ENCODE measurements around the gene SPSB1.

SPSB1 gene

DNA sequence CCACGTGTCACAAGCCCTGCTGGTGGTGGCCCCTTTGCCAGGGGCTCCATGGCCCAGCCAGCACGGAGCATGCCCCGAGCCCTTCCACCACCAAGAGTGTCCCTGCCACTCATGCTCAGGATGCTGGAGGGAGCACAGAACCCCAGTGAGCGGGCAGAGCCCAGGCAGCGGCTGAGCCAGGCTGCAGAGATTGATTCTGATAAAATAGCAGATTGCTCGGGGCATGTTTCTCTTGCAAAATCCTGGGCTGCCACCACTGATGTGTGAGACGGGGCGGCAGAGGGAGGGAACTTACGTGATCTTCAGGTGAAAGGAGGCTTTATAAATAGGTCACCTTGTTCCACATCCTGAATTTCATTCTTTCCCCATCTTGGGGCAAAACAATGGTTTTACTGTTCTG, 53.2 kb downstream of the SPSB1 start:
- H3K4me3 ChIP-seq (ENCODE audit: control insufficient read depth, low read depth, low read length) = no peak overlapping the region
- TF ChIP-seq, protein P1, sequence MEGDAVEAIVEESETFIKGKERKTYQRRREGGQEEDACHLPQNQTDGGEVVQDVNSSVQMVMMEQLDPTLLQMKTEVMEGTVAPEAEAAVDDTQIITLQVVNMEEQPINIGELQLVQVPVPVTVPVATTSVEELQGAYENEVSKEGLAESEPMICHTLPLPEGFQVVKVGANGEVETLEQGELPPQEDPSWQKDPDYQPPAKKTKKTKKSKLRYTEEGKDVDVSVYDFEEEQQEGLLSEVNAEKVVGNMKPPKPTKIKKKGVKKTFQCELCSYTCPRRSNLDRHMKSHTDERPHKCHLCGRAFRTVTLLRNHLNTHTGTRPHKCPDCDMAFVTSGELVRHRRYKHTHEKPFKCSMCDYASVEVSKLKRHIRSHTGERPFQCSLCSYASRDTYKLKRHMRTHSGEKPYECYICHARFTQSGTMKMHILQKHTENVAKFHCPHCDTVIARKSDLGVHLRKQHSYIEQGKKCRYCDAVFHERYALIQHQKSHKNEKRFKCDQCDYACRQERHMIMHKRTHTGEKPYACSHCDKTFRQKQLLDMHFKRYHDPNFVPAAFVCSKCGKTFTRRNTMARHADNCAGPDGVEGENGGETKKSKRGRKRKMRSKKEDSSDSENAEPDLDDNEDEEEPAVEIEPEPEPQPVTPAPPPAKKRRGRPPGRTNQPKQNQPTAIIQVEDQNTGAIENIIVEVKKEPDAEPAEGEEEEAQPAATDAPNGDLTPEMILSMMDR (conservative IDR thresholded peaks at IDR 0.05; ENCODE audit: control insufficient read depth, insufficient read depth, low read depth, low read length) = no peak
- no peak for DNase-seq (ENCODE audit: low read depth)

DNA sequence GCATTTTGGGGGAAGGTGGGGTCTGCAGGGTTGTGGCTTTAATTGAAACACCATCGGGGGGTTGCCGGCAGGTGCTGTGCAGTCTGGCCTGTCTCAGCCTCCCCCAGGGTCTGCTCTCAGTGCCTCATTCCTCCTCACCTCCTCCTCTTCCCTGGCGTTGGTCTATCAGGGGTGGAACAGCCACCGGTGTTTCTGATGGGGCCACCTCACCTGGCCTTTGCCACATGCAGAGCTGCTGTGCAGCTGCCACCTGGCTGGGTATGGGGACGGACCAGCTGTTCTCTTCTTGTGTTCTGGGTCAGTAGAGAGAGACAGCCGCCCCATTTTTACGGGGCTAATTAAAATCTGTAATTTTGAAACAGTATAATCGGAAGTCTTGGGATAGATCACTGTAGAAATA, 53.9 kb downstream of the SPSB1 start:
- TF ChIP-seq, protein P1 (conservative IDR thresholded peaks at IDR 0.05; ENCODE audit: control insufficient read depth, insufficient read depth, low read depth, low read length) = no peak
- DNase-seq (ENCODE audit: low read depth) = no peak
- H3K4me3 ChIP-seq (ENCODE audit: control insufficient read depth, low read depth, low read length) = no peak overlapping the region

DNA sequence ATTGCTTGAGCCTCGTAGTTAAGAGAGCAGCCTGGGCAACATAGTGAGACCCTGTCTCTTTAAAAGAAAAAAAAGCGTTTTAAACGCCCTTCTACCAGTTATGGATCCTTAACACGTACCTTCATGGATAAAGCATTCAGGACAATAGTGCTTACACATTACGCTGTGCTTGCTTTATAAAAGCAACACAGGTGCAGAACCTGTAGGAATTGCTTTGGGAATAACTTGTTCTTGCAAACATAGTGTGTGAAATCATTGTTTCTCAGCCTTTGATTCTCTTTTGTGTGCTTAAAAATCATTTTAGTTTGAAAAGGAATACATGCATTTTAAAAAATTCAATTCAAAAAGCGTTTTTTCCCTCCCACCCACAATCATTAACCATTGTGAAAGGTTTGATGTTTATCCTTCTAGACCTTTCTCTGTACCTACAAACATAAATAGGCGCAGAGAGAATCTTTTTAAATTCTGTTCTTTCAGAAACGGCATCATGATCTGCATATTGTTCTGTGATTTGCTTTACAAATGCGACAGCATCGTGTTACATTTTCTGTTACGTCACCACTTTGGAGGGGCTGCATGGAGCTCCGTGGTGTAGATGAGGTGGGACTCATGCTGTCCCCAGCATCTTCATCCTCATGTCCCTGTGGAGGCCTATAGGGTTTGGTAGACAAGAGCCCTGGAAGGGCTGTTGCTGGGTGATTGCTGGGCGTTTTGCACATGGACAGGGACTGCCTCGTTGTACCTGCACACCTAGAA, 54.6 kb downstream of the SPSB1 start:
- no peak for DNase-seq (ENCODE audit: low read depth)
- no peak overlapping the region for H3K4me3 ChIP-seq (ENCODE audit: control insufficient read depth, low read depth, low read length)
- TF ChIP-seq, protein P1 (conservative IDR thresholded peaks at IDR 0.05; ENCODE audit: control insufficient read depth, insufficient read depth, low read depth, low read length) = no peak

DNA sequence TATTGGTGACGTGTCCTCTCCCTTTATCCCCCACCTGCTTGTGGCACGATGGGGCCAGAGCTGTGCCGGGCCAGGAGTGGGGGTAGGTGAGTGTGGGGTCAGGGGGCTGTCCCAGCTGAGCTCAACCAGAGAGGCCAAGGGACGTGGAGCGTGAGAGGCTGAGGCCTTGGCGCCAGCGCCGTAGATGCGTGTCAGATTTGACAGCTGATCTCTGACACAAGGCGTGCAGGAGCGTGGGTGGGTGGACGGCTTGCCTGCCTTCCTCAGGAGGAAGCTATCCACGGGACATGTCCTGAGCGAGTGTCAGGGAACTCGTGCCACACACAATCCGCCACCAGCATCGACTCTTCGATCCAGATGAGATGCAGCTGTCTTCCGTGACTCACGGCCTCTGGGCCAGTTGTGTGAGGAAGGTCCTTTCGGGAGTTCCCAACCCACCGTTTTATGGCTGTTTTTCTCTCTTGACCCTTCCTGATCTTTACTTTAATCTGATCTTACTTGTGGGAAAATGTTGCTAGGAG, 56.7 kb downstream of the SPSB1 start:
- DNase-seq (ENCODE audit: low read depth) = peak; percentile 60
- H3K4me3 ChIP-seq (ENCODE audit: control insufficient read depth, low read depth, low read length) = no peak overlapping the region
- TF ChIP-seq, protein P1 (conservative IDR thresholded peaks at IDR 0.05; ENCODE audit: control insufficient read depth, insufficient read depth, low read depth, low read length) = no peak

DNA sequence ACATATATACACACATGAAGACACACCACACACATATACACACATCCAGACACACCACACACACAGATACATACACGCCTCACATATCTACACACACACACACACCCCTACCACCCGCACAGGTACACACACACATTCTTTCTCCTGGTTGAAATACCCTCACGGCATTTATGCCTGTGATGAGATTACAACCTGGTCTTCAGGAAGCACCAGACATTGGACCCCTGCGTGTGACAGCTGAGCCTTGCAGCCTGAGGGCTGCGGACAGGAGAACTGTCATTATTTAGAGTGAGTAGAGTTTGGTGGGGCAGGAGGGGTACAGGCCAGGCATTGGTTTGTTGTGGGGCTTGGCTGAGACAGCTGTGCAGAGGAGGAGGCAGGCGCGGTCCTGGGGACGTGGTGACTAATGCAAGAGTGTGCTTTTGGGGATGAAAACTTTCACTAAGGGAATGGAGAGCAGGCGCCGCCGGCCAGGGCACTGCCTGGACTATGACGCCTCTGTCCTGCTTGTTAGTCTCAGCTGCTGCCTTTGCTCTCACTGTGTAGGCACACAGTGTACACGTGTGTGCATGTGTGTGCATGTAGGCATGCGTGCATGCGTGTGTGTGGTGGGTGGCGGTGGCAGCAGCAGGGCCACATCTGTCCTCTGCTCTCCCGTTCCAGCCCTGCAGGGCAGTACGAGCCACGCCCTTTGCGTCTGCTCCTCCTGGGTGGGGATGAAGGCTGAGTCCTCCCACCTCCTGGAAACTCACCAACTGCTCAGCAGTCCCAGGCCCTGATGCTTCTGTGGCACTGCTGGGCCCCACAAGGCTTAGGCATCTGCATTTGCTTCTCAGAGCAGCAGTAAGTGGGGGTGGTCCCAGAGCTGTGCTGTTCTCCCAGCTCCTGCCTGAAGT, 57.6 kb downstream of the SPSB1 start:
- peak; percentile 79 for DNase-seq (ENCODE audit: low read depth)
- TF ChIP-seq, protein P1 (conservative IDR thresholded peaks at IDR 0.05; ENCODE audit: control insufficient read depth, insufficient read depth, low read depth, low read length) = no peak
- no peak overlapping the region for H3K4me3 ChIP-seq (ENCODE audit: control insufficient read depth, low read depth, low read length)

DNA sequence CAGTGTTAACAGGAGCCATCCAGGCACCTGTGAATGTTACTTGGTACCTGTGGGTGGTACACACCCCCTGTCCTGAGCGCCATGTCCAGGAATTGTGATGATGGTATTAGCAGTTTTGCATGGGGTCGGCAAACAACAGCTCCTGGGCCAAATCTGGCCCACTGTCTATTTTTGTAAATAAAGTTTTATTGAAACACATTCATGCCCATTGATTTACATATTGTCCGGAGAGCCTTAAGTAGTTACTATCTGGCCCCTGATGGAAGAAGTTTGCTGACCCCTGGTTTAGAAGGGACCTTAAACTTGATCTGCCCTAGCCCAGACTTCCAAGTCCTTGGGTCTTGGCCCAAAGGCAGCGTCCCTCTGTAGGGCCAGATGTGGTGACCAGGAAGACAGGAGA, 58.3 kb downstream of the SPSB1 start:
- H3K4me3 ChIP-seq (ENCODE audit: control insufficient read depth, low read depth, low read length) = no peak overlapping the region
- DNase-seq (ENCODE audit: low read depth) = no peak
- TF ChIP-seq, protein P1 (conservative IDR thresholded peaks at IDR 0.05; ENCODE audit: control insufficient read depth, insufficient read depth, low read depth, low read length) = no peak

Measured in fibroblast of mammary gland (primary cell).